Thyroid gland (tissue), 4 donors: Measurements from ENCODE around the gene MTCL3.

ENCODE experiments used
- DNase-seq, 2 donors: peaks; one replicate each; pipeline ENCODE4 v3.0.0-alpha.2; 2019
- H3K27ac ChIP-seq, 3 donors: fragments of 200-600 bp; sonication (generic); 1 replicate in 2 of 3; 2 replicates in 1 of 3; pipeline ENCODE4 v1.5.1; 2016 to 2019; ENCODE audit warnings: mild to moderate bottlenecking in 1 of 3, moderate library complexity in 1 of 3
- H3K27me3 ChIP-seq: fragments of 200-600 bp; sonication (generic); one replicate; pipeline ENCODE4 v1.5.1; 2019
- H3K36me3 ChIP-seq, 2 donors: fragments of 200-600 bp; sonication (generic); one replicate each; pipeline ENCODE4 v1.5.1; 2016 to 2019
- H3K4me1 ChIP-seq, 2 donors: fragments of 200-600 bp; sonication (generic); one replicate each; pipeline ENCODE4 v1.5.1; 2017 to 2019
- H3K4me3 ChIP-seq, 3 donors: fragments of 200-600 bp; sonication (generic); replicated peaks in 1 of 3; 1 replicate in 2 of 3; 2 replicates in 1 of 3; pipeline ENCODE4 v1.5.1; 2016; ENCODE audit warnings: mild to moderate bottlenecking in 1 of 3
- H3K9me3 ChIP-seq: fragments of 200-600 bp; sonication (generic); one replicate; pipeline ENCODE4 v1.5.1; 2017
- CTCF ChIP-seq, 6 experiments: fragments of 200-600 bp in 3 of 6; fragments of 450-650 bp in 3 of 6; sonication (generic) in 3 of 6; IDR thresholded peaks; one replicate each; pipeline ENCODE4 v1.5.1; 2016 to 2019; ENCODE audit warnings: antibody characterized with exemption in 6 of 6, mild to moderate bottlenecking in 2 of 6, inconsistent platforms in 1 of 6, moderate library complexity in 1 of 6
- POLR2A ChIP-seq, 2 donors: fragments of 450-650 bp; IDR thresholded peaks; one replicate each; pipeline ENCODE4 v1.6.1; 2017; ENCODE audit warnings: antibody characterized with exemption in 2 of 2, mild to moderate bottlenecking in 2 of 2, moderate library complexity in 1 of 2
- WGBS, 2 donors: methylation state at CpG; one replicate each; pipeline ENCODE4 v1.1.5; 2017; 5-methylcytosine and 5-hydroxymethylcytosine counted together
- intact Hi-C: fragments of 100-400 bp; cut with DNase I; formaldehyde crosslinking; loops from one replicate; pipeline ENCODE4 v1.15.1; 2023

Gene MTCL3

GRCh38 chr6:127515794-127516661 lies 3.1 kb downstream of the MTCL3 start:
- Histone ChIP-seq H3K9me3 (no peaks in the 10 kb centered on the region), H3K4me1 (peaks cover 11 to 21% of the 10 kb centered on the region in 2 donors), H3K36me3 (no peaks in the 10 kb centered on the region), H3K27ac (no peak overlapping the region), H3K27me3 (peaks cover 12% of the 10 kb centered on the region), H3K4me3 (peak overlapping the region; percentile 16 to 68 (median 48))
- no peak for TF ChIP-seq CTCF (IDR thresholded peaks at IDR 0.05)
- no peak for TF ChIP-seq POLR2A (IDR thresholded peaks at IDR 0.05)
- intact Hi-C loops: no loop called here
- peak; percentile 64 to 71 for DNase-seq
- WGBS, 2 donors: 2% methylated on average over 20 to 22 of the region's 76 CpGs

- Histone ChIP-seq H3K4me3 (peak overlapping the region; percentile 16 to 68 (median 48)), H3K9me3 (no peaks in the 10 kb centered on the region), H3K27me3 (peaks cover 9% of the 10 kb centered on the region), H3K4me1 (peaks cover 11 to 21% of the 10 kb centered on the region in 2 donors), H3K27ac (no peak overlapping the region), H3K36me3 (no peaks in the 10 kb centered on the region)
- WGBS, 2 donors: 2 to 3% methylated on average over 11 to 18 of the region's 38 CpGs
- TF ChIP-seq POLR2A (IDR thresholded peaks at IDR 0.05) (no peak), CTCF (IDR thresholded peaks at IDR 0.05) (no peak)
- intact Hi-C loops: no loop called here
- DNase-seq: no peak
Measured at GRCh38 chr6:127515234-127515793, 3.8 kb downstream of the MTCL3 start.

- no peak for TF ChIP-seq CTCF (IDR thresholded peaks at IDR 0.05)
- TF ChIP-seq POLR2A (IDR thresholded peaks at IDR 0.05): no peak
- Histone ChIP-seq H3K27ac (no peak overlapping the region), H3K4me3 (peak overlapping the region in 2 of 3 donors; percentile 29 to 48), H3K9me3 (no peaks in the 10 kb centered on the region), H3K27me3 (peaks cover 8% of the 10 kb centered on the region), H3K36me3 (no peaks in the 10 kb centered on the region), H3K4me1 (peaks cover 11 to 21% of the 10 kb centered on the region in 2 donors)
- WGBS, 2 donors: 4 to 7% methylated on average over 18 to 32 of the region's 32 CpGs
- intact Hi-C loops: no loop called here
- peak; percentile 31 to 39 for DNase-seq
Measured at GRCh38 chr6:127514773-127515227, 4.3 kb downstream of the MTCL3 start.

GRCh38 chr6:127514179-127514772 lies 4.9 kb downstream of the MTCL3 start:
- no peak for DNase-seq
- intact Hi-C loops: no loop called here
- Histone ChIP-seq H3K4me1 (peaks cover 11 to 21% of the 10 kb centered on the region in 2 donors), H3K36me3 (no peaks in the 10 kb centered on the region), H3K9me3 (no peaks in the 10 kb centered on the region), H3K27ac (no peak overlapping the region), H3K27me3 (peaks cover 3% of the 10 kb centered on the region), H3K4me3 (peak overlapping the region in 1 of 3 donors; percentile 48)
- no peak for TF ChIP-seq CTCF (IDR thresholded peaks at IDR 0.05)
- no peak for TF ChIP-seq POLR2A (IDR thresholded peaks at IDR 0.05)
- WGBS, 2 donors: 14 to 16% methylated on average over 8 of the region's 8 CpGs
